Neural cell (in vitro differentiated cells): Measurements from ENCODE around the gene MAPK8.

ENCODE experiments used
- CTCF ChIP-seq: fragments of 450-650 bp; IDR thresholded peaks from 2 replicates; pipeline ENCODE4 v1.5.1; 2014; ENCODE audit warnings: antibody characterized with exemption, mild to moderate bottlenecking, moderate library complexity; ENCODE audit not compliant: poor library complexity, severe bottlenecking
- EP300 ChIP-seq: fragments of 450-650 bp; conservative IDR thresholded peaks from 2 replicates; pipeline ENCODE4 v1.6.1; 2014; ENCODE audit warnings: antibody characterized with exemption, mild to moderate bottlenecking, moderate library complexity; ENCODE audit not compliant: poor library complexity, severe bottlenecking
- EZH2 ChIP-seq: fragments of 200-600, 300-800 bp; shearing (Covaris generic), sonication (generic); IDR thresholded peaks from 2 replicates; pipeline ENCODE4 v1.6.1; 2014; ENCODE audit warnings: antibody characterized with exemption, low read length, borderline replicate concordance, mild to moderate bottlenecking; ENCODE audit not compliant: insufficient read depth, poor library complexity, severe bottlenecking
- REST ChIP-seq: IDR thresholded peaks from 2 replicates; pipeline ENCODE4 v1.6.1; 2012; ENCODE audit warnings: borderline replicate concordance
- SMC3 ChIP-seq: fragments of 450-650 bp; conservative IDR thresholded peaks from 2 replicates; pipeline ENCODE4 v1.6.1; 2014; ENCODE audit warnings: antibody characterized with exemption, mild to moderate bottlenecking, moderate library complexity; ENCODE audit not compliant: poor library complexity
- TAF1 ChIP-seq: IDR thresholded peaks from 2 replicates; pipeline ENCODE4 v1.6.1; 2012; ENCODE audit warnings: low read depth

- no peak for TF ChIP-seq CTCF
- no peak for TF ChIP-seq EZH2
- no peak for TF ChIP-seq TAF1
- no peak for TF ChIP-seq SMC3
- TF ChIP-seq EP300 = no peak
- no peak for TF ChIP-seq REST
Observed at GRCh38 chr10:48333856-48334255, 27.4 kb downstream of the MAPK8 start.
